GM23338 (cell line): ENCODE data around the gene TMEM236. TPM values are rescaled to one million over a fixed set of nuclear protein-coding genes. Genes with fewer than 3 reads are reported as not detected.

Experiments
- ATAC-seq: fragments of 200-7000 bp; cut with Tn5 transposase; 3 replicates; pipeline ENCODE4 v1.9.1; 2020
- DNase-seq: peaks from one replicate; pipeline ENCODE4 v3.0.0-alpha.2; 2015; ENCODE audit warnings: low spot score
- H2AFZ ChIP-seq: fragments of 200-600 bp; sonication (generic); 2 replicates; pipeline ENCODE4 v1.8.0; 2016; ENCODE audit warnings: antibody characterized with exemption, mild to moderate bottlenecking, moderate library complexity
- H3F3A ChIP-seq: fragments of 200-600 bp; sonication (generic); replicated peaks from 2 replicates; pipeline ENCODE4 v1.8.0; 2017; ENCODE audit warnings: antibody characterized with exemption, mixed run types, low read depth
- H3K27ac ChIP-seq: fragments of 200-600 bp; sonication (generic); 2 replicates; pipeline ENCODE4 v1.6.1; 2016; ENCODE audit warnings: low read depth
- H3K27me3 ChIP-seq: fragments of 200-600 bp; sonication (generic); 2 replicates; pipeline ENCODE4 v1.8.0; 2016; ENCODE audit warnings: mild to moderate bottlenecking, mixed run types, moderate library complexity; ENCODE audit not compliant: insufficient read depth
- H3K36me3 ChIP-seq: fragments of 200-600 bp; sonication (generic); 2 replicates; pipeline ENCODE4 v1.8.0; 2016; ENCODE audit warnings: mild to moderate bottlenecking; ENCODE audit not compliant: insufficient read depth
- H3K4me1 ChIP-seq: fragments of 200-600 bp; sonication (generic); 2 replicates; pipeline ENCODE4 v1.8.0; 2016; ENCODE audit warnings: mild to moderate bottlenecking, moderate library complexity; ENCODE audit not compliant: insufficient read depth
- H3K4me2 ChIP-seq: fragments of 200-600 bp; sonication (generic); 2 replicates; pipeline ENCODE4 v1.7.1; 2017; ENCODE audit warnings: mixed run types
- H3K4me3 ChIP-seq: fragments of 200-600 bp; sonication (generic); 2 replicates; pipeline ENCODE4 v1.6.1; 2016; ENCODE audit warnings: mixed run types
- H3K79me2 ChIP-seq: fragments of 200-600 bp; sonication (generic); replicated peaks from 2 replicates; pipeline ENCODE4 v1.8.0; 2017; ENCODE audit warnings: mild to moderate bottlenecking; ENCODE audit not compliant: insufficient read depth
- H3K9me2 ChIP-seq: fragments of 200-600 bp; sonication (generic); 2 replicates; pipeline ENCODE4 v1.8.0; 2017; ENCODE audit not compliant: insufficient read depth
- H4K20me1 ChIP-seq: fragments of 200-600 bp; sonication (generic); replicated peaks from 2 replicates; pipeline ENCODE4 v1.8.0; 2017; ENCODE audit warnings: mild to moderate bottlenecking; ENCODE audit not compliant: insufficient read depth
- H3K27ac Mint-ChIP-seq: 2 replicates; pipeline ENCODE4 v1.8.0; 2020; ENCODE audit warnings: inconsistent platforms, mild to moderate bottlenecking, moderate library complexity, mixed read lengths
- H3K27me3 Mint-ChIP-seq: 3 replicates; pipeline ENCODE4 v1.8.0; 2022; ENCODE audit warnings: low read depth, mild to moderate bottlenecking, moderate library complexity, mixed read lengths, inconsistent platforms; ENCODE audit not compliant: insufficient read depth, poor library complexity
- H3K36me3 Mint-ChIP-seq: 3 replicates; pipeline ENCODE4 v1.8.0; 2021; ENCODE audit warnings: low read depth, mild to moderate bottlenecking, inconsistent platforms, moderate library complexity, mixed read lengths
- H3K4me1 Mint-ChIP-seq: 3 replicates; pipeline ENCODE4 v1.8.0; 2020; ENCODE audit warnings: mild to moderate bottlenecking, inconsistent platforms, mixed read lengths
- H3K4me3 Mint-ChIP-seq: 3 replicates; pipeline ENCODE4 v1.8.0; 2021; ENCODE audit warnings: moderate library complexity, mild to moderate bottlenecking, inconsistent platforms, mixed read lengths
- H3K9me3 Mint-ChIP-seq: 3 replicates; pipeline ENCODE4 v1.8.0; 2020; ENCODE audit warnings: moderate library complexity, mild to moderate bottlenecking, inconsistent platforms, mixed read lengths
- CREB1 ChIP-seq: fragments of 250-450 bp; sonication (Bioruptor Pico); IDR thresholded peaks from 2 replicates; pipeline ENCODE4 v1.5.0; 2020; ENCODE audit warnings: low read depth, mild to moderate bottlenecking, moderate library complexity
- ETS1 ChIP-seq: IDR thresholded peaks from 2 replicates; pipeline ENCODE4 v1.6.1; 2016; ENCODE audit warnings: antibody characterized with exemption
- EZH2 ChIP-seq: fragments of 200-600 bp; sonication (generic); IDR thresholded peaks from one replicate; pipeline ENCODE4 v1.8.0; 2017; ENCODE audit warnings: antibody characterized with exemption, mild to moderate bottlenecking, low read depth; ENCODE audit not compliant: unreplicated experiment
- EZH2phosphoT487 ChIP-seq: fragments of 200-600 bp; sonication (generic); IDR thresholded peaks from one replicate; pipeline ENCODE4 v1.8.1; 2018; ENCODE audit warnings: antibody characterized with exemption; ENCODE audit not compliant: unreplicated experiment
- JUNB ChIP-seq: IDR thresholded peaks from one replicate; pipeline ENCODE4 v1.6.1; 2016; ENCODE audit warnings: antibody characterized with exemption; ENCODE audit not compliant: unreplicated experiment
- NANOG ChIP-seq: IDR thresholded peaks from 2 replicates; pipeline ENCODE4 v1.6.1; 2016; ENCODE audit warnings: antibody characterized with exemption, borderline replicate concordance
- POLR2AphosphoS5 ChIP-seq: IDR thresholded peaks from 2 replicates; pipeline ENCODE4 v1.6.1; 2016; ENCODE audit warnings: antibody characterized with exemption, low read depth
- REST ChIP-seq: IDR thresholded peaks from one replicate; pipeline ENCODE4 v1.6.1; 2018; ENCODE audit warnings: antibody characterized with exemption; ENCODE audit not compliant: unreplicated experiment
- STAT1 ChIP-seq: IDR thresholded peaks from one replicate; pipeline ENCODE4 v1.6.1; 2016; ENCODE audit warnings: antibody characterized with exemption; ENCODE audit not compliant: unreplicated experiment
- ZNF114 ChIP-seq: fragments of 250-450 bp; sonication (Bioruptor Pico); IDR thresholded peaks from 2 replicates; pipeline ENCODE4 v1.5.0; 2020; ENCODE audit warnings: mild to moderate bottlenecking, moderate library complexity
- ZNF331 ChIP-seq: fragments of 250-450 bp; sonication (Bioruptor Pico); IDR thresholded peaks from 2 replicates; pipeline ENCODE4 v1.5.0; 2020; ENCODE audit warnings: low read depth, mild to moderate bottlenecking, moderate library complexity
- ZNF462 ChIP-seq: fragments of 250-450 bp; sonication (Bioruptor Pico); IDR thresholded peaks from 2 replicates; pipeline ENCODE4 v1.5.0; 2020; ENCODE audit warnings: mild to moderate bottlenecking, moderate library complexity
- polyA plus RNA-seq: library from polyadenylated mRNA; unstranded; fragments of >200 nt; fragmentation: Nextera tagmentation; extraction: Ambion mirVana; gene quantifications from 2 replicates; pipeline ENCODE4 v1.2.1, GENCODE V29; 2016
- total RNA-seq: library from RNA; depleted of rRNA; stranded (reverse); fragments of >200 nt; shearing (Covaris generic); gene quantifications from 2 replicates; pipeline ENCODE4 v1.2.3, GENCODE V29; 2014
- TF ChIP-seq, protein P1 (sequence below), 2 experiments: fragments of 200-600 bp in 1 of 2; sonication (generic) in 1 of 2; conservative IDR thresholded peaks; 2 replicates each; pipeline versions ENCODE4 v1.5.1 to v1.6.1; 2016 to 2017; ENCODE audit warnings: antibody characterized with exemption in 2 of 2, low read depth in 2 of 2, mild to moderate bottlenecking in 2 of 2, moderate library complexity in 1 of 2

TMEM236 gene
- total and polyA plus RNA-seq, 2 experiments from 2014 or later = 0.03 TPM

DNA sequence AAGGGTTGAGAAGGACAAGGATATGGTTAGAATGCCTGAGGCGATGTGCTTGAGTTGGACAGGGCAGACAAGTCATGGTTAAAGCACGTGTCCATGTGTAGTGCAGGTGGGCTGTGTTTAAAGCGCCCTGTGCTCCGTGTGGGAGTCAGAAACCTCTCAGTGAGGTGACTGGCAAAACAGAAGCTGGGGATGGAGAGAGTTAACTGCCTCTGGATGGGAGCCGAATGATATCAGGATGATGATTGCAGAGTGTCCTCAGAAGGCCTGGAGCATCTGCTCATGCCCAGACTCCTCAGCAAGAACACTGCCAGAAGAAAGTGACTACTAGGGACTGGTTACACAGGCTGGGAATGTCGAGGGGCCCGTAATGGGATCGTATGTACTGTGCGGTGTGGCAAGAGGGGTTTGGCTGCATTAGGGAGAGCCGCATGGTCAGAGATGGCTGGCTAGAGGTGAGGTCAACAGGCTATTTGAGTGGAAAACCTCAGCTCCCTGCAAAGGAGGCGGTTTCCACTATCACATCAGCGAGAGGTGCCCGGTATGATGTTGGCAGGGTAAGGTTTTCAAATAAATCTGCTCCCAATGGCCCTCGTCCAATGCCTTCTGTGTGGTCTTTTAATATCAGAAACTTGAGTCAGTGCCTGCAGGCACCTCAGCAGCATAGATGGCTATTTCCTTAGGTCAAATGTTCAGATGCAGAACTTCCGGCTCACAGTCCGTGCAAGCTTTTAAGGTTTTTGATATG lies 31.1 kb downstream of the TMEM236 start:
- no peak overlapping the region; the same call in 1 of the 2 replicates for H3K27ac Mint-ChIP-seq
- DNase-seq (no peak), ATAC-seq (no peak)
- Histone ChIP-seq H3K36me3 (no peaks in the 10 kb centered on the region), H4K20me1 (no peaks in the 10 kb centered on the region), H3K79me2 (no peaks in the 10 kb centered on the region), H3K27me3 (no peaks in the 10 kb centered on the region), H3K4me3 (no peak overlapping the region), H3K4me1 (no peaks in the 10 kb centered on the region), H3F3A (no peaks in the 10 kb centered on the region), H2AFZ (0 out of 2 replicates have a peak overlapping the region, but pooled peaks have one; percentile 49), H3K4me2 (no peak overlapping the region), H3K27ac (no peak overlapping the region), H3K9me2 (no peaks in the 10 kb centered on the region)
- peaks cover 6% of the 10 kb centered on the region; the same call in 2 of the 3 replicates for H3K4me1 Mint-ChIP-seq
- H3K4me3 Mint-ChIP-seq = no peak overlapping the region
- TF ChIP-seq, protein P1, sequence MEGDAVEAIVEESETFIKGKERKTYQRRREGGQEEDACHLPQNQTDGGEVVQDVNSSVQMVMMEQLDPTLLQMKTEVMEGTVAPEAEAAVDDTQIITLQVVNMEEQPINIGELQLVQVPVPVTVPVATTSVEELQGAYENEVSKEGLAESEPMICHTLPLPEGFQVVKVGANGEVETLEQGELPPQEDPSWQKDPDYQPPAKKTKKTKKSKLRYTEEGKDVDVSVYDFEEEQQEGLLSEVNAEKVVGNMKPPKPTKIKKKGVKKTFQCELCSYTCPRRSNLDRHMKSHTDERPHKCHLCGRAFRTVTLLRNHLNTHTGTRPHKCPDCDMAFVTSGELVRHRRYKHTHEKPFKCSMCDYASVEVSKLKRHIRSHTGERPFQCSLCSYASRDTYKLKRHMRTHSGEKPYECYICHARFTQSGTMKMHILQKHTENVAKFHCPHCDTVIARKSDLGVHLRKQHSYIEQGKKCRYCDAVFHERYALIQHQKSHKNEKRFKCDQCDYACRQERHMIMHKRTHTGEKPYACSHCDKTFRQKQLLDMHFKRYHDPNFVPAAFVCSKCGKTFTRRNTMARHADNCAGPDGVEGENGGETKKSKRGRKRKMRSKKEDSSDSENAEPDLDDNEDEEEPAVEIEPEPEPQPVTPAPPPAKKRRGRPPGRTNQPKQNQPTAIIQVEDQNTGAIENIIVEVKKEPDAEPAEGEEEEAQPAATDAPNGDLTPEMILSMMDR (conservative IDR thresholded peaks at IDR 0.05; ENCODE audit: low read depth in 2 of 2) = no peak
- TF ChIP-seq ZNF462 (CRISPR knock-in tag) (no peak), STAT1 (no peak), EZH2 (no peak), EZH2phosphoT487 (no peak), ZNF114 (CRISPR knock-in tag) (no peak), JUNB (no peak), CREB1 (CRISPR knock-in tag) (no peak), POLR2AphosphoS5 (no peak), ETS1 (no peak), ZNF331 (CRISPR knock-in tag) (no peak), NANOG (no peak), REST (no peak)
- H3K27me3 Mint-ChIP-seq = peaks cover 2% of the 10 kb centered on the region
- no peaks in the 10 kb centered on the region for H3K9me3 Mint-ChIP-seq
- H3K36me3 Mint-ChIP-seq = no peaks in the 10 kb centered on the region
